Rectal smooth muscle tissue (tissue), 1 donor: ENCODE measurements around the gene ZNF503.

Experiments
- H3K27ac ChIP-seq: one replicate; pipeline ENCODE4 v1.7.0; 2013; ENCODE audit warnings: low read depth, low read length, inconsistent platforms
- H3K27me3 ChIP-seq: one replicate; pipeline ENCODE4 v1.7.0; 2013; ENCODE audit warnings: low read length; ENCODE audit not compliant: control insufficient read depth, insufficient read depth
- H3K36me3 ChIP-seq: one replicate; pipeline ENCODE4 v1.7.0; 2013; ENCODE audit warnings: low read length; ENCODE audit not compliant: control insufficient read depth, insufficient read depth
- H3K4me1 ChIP-seq: one replicate; pipeline ENCODE4 v1.7.0; 2013; ENCODE audit warnings: low read length; ENCODE audit not compliant: control insufficient read depth, insufficient read depth
- H3K4me3 ChIP-seq: one replicate; pipeline ENCODE4 v1.7.0; 2013; ENCODE audit warnings: low read length
- H3K9ac ChIP-seq: one replicate; pipeline ENCODE4 v1.7.0; 2013; ENCODE audit warnings: low read length

Gene ZNF503

DNA sequence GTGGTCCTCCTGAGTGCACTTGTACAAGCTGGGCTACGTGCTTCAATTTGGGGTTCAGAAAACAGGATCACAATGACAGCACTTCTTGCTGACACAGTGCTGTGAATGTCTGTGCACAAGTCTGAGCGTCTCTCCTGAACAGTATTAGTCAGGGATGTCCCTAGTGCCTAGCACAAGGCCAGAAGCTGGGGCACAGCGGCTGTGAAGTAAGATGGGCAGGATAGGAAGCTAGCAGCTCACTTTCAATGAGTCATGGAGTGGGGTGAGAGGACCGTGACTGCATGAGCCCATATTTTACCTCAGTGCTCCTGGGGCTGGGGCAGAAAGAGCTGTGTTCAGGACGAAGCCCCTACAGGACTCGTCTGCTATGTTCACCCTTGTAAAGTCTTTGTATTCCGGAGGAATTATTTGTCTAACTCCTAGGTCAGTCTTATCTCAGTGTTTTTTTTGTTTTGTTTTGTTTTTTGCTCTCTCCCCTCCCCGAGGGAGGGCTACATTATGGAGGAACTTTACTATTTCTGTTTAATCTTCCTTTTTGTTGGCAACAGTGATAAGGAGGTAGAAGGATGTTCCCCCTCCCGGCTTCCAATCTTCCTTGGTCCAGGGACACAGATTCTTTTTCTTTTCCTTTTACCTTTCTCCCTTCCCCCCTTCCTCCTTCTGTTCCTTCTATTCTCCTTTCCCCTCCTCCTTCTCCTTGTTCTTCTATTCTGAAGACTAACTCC, 27.0 kb upstream of the ZNF503 start:
- Histone ChIP-seq H3K36me3 (no peaks in the 10 kb centered on the region), H3K27ac (no peak overlapping the region), H3K4me1 (peaks cover 4% of the 10 kb centered on the region), H3K4me3 (no peak overlapping the region), H3K9ac (no peak overlapping the region), H3K27me3 (peaks cover 2% of the 10 kb centered on the region)

DNA sequence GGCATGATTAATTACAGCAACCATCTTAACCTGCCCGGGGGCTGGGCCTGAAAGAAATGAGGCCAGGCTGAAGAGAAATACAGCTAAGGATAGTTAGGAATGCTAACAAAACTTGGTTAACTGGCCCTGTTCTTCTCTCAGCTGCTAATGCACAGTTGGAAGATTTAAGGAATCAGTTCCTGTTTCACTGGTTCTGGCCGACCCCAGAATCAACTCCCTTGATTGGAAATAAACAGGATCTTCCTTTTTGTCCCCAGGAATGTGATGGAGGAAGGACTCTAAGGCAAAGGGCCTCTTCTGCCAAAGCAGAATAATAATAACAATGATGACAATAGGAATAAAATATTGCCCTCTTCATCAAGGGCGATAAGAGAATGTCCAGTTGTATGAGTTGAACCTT, 26.4 kb upstream of the ZNF503 start:
- Histone ChIP-seq H3K9ac (no peak overlapping the region), H3K27ac (no peak overlapping the region), H3K4me1 (peaks cover 4% of the 10 kb centered on the region), H3K36me3 (no peaks in the 10 kb centered on the region), H3K27me3 (peaks cover 2% of the 10 kb centered on the region), H3K4me3 (no peak overlapping the region)

DNA sequence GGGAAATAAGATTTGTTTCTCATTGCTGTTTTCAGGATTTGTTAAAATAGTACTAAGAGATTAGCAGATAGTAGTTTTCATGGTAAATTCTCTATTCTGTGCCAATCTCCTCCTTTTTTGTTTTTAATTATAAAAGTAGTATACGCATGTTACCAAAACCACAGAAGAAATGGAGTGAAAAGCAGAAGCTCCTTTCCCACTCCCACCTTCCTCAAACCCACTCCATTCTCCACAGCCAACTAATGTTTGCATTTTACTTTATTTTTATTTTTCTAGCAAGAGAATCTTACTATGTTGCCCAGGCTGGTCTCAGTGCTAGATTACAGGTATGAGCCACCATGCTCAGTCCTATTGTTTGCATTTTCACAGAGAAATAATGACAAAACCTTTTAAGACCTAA, 25.3 kb upstream of the ZNF503 start:
- Histone ChIP-seq H3K4me1 (peaks cover 4% of the 10 kb centered on the region), H3K4me3 (no peak overlapping the region), H3K36me3 (no peaks in the 10 kb centered on the region), H3K27ac (no peak overlapping the region), H3K27me3 (peaks cover 2% of the 10 kb centered on the region), H3K9ac (no peak overlapping the region)

DNA sequence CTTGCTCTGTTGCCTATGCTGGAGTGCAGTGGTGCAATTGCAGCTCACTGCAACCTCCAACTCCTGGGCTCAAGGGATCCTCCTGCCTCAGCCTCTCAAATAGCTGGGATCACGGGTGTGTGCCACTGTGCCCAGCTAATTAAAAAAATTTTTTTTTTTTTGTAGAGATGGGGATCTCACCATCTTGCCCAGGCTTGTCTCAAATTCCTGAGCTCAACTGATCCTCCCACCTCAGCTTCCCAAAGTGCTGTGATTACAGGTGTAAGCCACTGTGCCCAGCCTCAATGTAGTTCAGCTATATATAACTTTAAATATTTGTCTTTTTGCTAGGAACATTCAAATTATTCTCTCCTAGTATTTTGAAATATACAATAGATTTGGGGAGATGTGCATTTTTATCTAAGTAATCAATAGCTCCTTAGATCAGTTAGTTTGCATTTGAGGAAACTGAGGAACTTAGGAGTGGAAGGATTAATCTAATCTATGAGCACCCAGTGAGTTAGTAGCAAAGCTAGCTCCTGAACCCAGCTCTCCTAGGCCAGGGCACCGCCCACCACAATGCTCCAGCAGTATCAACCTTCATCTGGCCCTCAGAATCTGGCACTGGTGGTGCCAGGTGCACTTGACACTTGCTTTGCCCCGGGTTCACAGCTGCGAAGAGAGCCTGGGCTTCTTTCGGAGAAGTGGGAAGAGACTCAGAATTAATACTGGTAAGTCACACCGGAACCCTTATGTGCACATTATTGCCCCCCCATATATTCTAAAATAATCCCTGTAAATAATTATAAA, 23.9 kb upstream of the ZNF503 start:
- H3K4me3 ChIP-seq: no peak overlapping the region
- H3K27me3 ChIP-seq: peaks cover 2% of the 10 kb centered on the region
- no peaks in the 10 kb centered on the region for H3K4me1 ChIP-seq
- H3K36me3 ChIP-seq: no peaks in the 10 kb centered on the region
- H3K27ac ChIP-seq: no peak overlapping the region
- no peak overlapping the region for H3K9ac ChIP-seq

DNA sequence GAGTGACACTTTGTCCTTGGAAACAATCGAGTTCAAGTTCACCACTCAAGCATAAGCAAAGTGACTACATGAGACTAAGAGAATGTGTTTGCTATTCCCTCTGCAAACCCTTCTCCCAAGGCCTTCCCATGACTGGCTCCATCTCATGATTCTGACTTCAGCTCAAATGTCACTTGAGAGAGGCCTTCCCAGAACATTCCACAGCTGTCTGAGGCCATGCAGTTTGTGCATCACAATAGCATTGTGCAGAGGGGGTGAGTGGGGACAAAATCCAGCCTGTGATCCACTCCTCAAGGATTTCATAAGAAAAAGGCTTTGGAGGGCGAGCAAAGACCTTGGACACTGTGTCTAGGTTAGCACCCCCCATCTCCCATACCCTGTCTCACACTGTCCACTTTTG, 23.0 kb upstream of the ZNF503 start:
- Histone ChIP-seq H3K4me3 (no peak overlapping the region), H3K36me3 (no peaks in the 10 kb centered on the region), H3K27ac (no peak overlapping the region), H3K27me3 (peaks cover 2% of the 10 kb centered on the region), H3K9ac (no peak overlapping the region), H3K4me1 (no peaks in the 10 kb centered on the region)

- H3K27me3 ChIP-seq: no peaks in the 10 kb centered on the region
- H3K27ac ChIP-seq: no peak overlapping the region
- H3K9ac ChIP-seq: no peak overlapping the region
- H3K36me3 ChIP-seq: no peaks in the 10 kb centered on the region
- no peak overlapping the region for H3K4me3 ChIP-seq
- no peaks in the 10 kb centered on the region for H3K4me1 ChIP-seq
These were observed 21.3 kb upstream of the ZNF503 start for GRCh38 chr10:75422913-75423312.

GRCh38 chr10:75418712-75419111, 17.1 kb upstream of the ZNF503 start:
- Histone ChIP-seq H3K27me3 (peaks cover 2% of the 10 kb centered on the region), H3K4me1 (no peaks in the 10 kb centered on the region), H3K36me3 (no peaks in the 10 kb centered on the region), H3K9ac (no peak overlapping the region), H3K27ac (no peak overlapping the region), H3K4me3 (no peak overlapping the region)

DNA sequence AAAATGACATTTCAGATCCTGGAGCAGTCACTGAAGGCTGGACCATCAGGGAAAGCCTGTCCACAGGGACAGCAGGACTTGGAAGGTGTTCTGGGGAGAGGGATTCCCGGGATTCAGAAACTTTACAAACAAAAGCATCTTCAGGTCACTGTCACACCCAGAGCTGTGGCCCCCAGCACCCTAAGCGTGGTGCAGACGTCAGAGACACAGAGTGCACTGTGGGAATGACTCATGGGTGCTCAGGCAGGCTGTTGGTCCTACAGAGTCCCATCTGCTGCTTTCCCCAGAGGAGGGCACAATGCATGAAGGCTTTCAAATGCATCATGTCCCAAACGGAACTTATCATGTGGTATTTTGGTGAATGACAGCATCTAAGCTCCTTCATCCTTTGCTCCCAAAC, 16.7 kb upstream of the ZNF503 start:
- Histone ChIP-seq H3K4me3 (no peak overlapping the region), H3K4me1 (no peaks in the 10 kb centered on the region), H3K36me3 (no peaks in the 10 kb centered on the region), H3K27me3 (peaks cover 2% of the 10 kb centered on the region), H3K9ac (no peak overlapping the region), H3K27ac (no peak overlapping the region)

DNA sequence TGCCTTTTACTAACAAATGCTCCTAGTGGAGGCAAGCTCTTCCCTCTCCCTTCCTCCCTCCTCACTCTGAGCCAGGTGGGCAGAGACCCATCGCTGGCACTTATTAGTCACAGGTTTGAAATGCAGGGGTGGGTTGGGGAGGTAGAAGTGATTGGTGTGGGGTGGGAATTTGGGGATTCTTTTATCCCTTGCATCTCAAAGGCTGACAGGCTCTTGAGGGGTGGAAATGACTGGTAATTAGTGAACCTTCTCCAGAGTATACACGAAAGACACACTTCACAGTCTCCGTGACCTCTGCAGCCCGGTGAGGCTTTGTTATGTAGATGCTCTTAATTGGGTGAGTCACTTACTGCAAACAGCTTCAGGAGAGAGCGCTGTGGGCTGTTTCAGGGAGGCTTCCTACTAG, 16.0 kb upstream of the ZNF503 start:
- H3K9ac ChIP-seq: no peak overlapping the region
- no peak overlapping the region for H3K27ac ChIP-seq

GRCh38 chr10:75414527-75414926, 13.0 kb upstream of the ZNF503 start:
- Histone ChIP-seq H3K4me3 (no peak overlapping the region), H3K27me3 (peaks cover 2% of the 10 kb centered on the region), H3K27ac (no peak overlapping the region), H3K36me3 (no peaks in the 10 kb centered on the region), H3K4me1 (no peaks in the 10 kb centered on the region), H3K9ac (no peak overlapping the region)

More for the DNA sequence above, 16.0 kb upstream of the ZNF503 start:
- Histone ChIP-seq H3K36me3 (no peaks in the 10 kb centered on the region), H3K4me3 (no peak overlapping the region), H3K4me1 (no peaks in the 10 kb centered on the region), H3K27me3 (peaks cover 2% of the 10 kb centered on the region)

DNA sequence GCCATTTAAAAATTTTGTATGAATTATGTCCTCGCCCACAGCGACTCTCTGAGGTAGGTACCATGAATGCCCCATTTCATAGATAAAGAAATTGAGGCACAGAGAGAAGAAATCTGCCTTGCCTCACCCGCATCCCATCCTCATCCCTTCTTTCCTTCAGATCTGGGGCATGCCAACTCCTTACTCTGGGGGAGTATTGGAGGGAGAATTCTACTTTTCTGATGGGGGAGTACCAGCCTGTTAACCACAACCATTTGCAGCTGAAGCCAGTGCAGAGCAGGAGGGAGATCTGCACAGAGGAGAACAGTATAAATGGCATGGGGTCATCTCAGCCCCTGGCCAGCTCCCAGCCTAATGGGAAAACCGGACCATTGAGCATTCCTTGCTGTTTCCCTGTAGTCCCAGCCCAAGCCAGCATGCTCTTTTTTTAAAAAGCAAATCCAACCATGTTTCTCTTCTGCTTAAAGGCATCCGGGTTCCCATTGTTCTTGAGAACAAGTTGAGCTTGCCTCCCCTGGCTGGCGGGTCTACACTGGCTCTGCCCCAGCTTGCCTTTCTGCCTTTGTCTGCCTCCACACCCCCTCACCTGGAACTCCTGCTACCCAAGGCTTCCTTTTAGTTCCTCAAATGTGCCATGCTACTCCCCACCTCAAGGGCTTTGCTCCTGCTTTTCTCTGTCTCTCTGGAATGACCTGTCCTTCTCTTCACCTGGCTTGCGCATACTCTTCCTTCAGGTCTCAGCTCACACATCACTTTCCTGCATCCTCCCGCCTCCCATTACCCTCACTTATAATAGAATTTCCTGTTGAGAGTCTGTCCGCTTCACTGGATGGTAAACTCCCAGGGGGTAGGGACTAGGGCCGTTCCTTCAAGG, 8.8 kb upstream of the ZNF503 start:
- peak overlapping the region; percentile 79 for H3K27ac ChIP-seq
- H3K27me3 ChIP-seq: no peaks in the 10 kb centered on the region
- no peak overlapping the region for H3K9ac ChIP-seq
- H3K4me1 ChIP-seq: no peaks in the 10 kb centered on the region
- H3K4me3 ChIP-seq: no peak overlapping the region
- H3K36me3 ChIP-seq: no peaks in the 10 kb centered on the region
